ENCODE measurements around the gene BRINP3.

- TF ChIP-seq POLR2A (IDR thresholded peaks at IDR 0.05): no peak
- no peak for TF ChIP-seq CTCF (IDR thresholded peaks at IDR 0.05)
- no peak for TF ChIP-seq EP300 (IDR thresholded peaks at IDR 0.05; ENCODE audit: low read depth)
Observed at GRCh38 chr1:190491404-190491803, 13.7 kb upstream of the BRINP3 start.

Data from transverse colon (tissue), 3 donors.